Measurements from ENCODE around the gene CFAP61. TPM values are rescaled to one million over a fixed set of nuclear protein-coding genes. Genes with fewer than 3 reads are reported as not detected.

Gene CFAP61
- polyA plus RNA-seq, 3 donors = 2.5 to 6.5 (median 2.8) TPM

DNA sequence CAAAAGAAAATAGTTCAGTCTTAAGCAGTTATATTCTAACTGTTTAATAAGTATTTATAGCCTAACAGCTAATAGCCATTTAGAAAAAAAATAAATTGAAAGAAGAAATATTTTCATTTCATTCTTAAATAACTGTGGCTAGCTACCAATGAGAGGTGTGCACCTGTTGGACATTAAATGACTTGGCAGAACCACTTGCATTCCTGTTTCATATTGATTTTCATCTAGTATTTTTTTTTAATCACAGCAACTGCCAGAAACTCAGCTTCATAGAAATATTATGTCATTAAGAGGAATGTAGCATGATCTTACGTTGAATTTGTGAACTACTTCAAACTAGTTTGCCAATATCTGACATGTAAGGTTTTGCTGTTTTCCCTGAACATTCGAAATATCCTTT lies 25.0 kb upstream of the CFAP61 start:
- DNase-seq = no peak

DNA sequence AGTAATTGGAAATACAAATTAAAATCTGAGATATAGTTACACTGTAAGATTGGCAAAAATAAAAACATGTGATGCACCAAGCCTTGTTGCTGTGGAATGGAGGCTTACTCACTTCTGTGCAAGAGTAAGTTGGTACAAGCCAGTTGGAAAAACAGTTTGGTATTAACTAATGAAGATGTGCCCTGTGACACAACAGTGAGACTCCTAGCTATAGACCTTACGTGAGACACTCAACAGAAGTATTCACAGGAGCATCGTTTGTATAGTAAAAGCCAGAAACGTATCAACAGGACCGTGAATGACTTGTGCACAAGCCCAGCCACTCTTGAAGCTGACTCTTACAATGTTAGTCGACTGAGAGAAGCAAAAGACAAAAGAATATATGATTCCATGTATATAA lies 20.5 kb upstream of the CFAP61 start:
- DNase-seq = no peak

DNA sequence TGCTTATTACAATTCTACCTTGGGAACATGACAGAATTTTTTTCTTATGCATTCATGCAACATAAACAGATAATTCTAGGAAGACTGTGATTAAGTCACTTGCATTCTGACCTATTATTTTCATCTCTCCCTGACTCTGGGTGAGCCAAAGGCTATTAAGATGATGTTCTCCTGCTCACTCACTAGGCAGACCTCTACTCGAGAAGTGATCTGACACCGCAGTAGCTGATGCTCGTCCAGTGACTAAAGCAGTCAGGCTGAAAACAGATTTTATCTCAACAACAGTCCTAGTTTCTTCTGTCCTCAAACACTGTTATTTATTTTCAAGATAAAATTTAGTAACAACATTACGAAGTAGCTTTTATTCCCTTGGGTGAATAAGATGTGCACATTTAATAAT lies 17.8 kb upstream of the CFAP61 start:
- DNase-seq = no peak

DNA sequence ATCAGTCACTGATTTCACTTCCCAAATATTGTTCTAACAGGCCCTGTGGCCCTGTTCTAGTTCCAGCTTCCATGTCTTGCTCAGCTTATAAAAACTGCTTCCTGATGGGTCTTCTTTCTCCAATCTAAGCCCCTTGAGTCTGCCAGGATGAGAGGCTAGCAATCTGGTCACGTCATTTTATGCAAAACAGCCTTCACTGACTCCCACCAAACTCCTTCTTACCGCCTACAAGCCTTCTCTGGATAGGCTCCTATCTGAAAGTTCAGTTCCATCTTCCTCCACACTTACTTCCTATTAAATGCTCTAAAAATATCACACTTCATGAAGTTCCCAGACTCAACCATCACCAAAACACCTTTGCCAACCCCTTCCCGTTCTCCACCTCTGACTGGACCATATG lies 15.6 kb upstream of the CFAP61 start:
- no peak for DNase-seq

DNA sequence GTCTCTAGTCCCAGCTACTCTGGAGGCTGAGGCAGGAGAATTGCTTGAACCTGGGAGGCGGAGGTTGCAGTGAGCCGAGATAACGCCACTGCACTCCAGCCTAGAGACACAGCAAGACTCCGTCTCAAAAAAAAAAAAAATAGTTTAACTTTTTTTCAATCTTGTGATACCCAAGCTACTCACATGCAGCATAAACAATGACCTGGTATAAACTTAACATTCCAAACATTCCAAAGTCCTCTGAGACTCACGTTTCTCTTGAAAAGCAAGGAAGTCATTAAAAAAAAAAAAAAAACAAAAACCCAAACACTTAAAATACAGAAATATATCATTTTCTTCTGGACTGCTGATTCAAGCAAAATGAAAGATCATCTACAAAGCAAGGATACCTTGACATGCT lies 14.4 kb upstream of the CFAP61 start:
- no peak for DNase-seq

DNA sequence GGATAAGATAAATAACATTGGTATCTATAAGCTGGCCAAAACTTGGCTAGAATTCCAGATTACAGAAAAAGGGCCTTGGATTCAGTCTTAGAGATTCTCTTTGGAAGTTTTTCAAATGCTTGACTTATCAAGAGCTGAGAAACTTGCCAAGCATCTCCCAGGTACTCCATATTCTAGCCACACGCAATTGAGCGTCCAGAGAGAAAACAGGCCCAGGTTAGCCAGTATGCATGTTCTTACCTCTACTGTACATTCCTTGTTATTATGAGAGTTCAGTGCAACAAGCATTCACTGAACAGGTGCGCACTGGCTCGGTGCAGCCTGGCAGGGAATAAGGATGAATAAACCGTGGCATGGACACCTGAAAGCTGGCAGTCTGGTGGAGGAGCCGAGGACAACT lies 13.7 kb upstream of the CFAP61 start:
- DNase-seq = no peak

DNA sequence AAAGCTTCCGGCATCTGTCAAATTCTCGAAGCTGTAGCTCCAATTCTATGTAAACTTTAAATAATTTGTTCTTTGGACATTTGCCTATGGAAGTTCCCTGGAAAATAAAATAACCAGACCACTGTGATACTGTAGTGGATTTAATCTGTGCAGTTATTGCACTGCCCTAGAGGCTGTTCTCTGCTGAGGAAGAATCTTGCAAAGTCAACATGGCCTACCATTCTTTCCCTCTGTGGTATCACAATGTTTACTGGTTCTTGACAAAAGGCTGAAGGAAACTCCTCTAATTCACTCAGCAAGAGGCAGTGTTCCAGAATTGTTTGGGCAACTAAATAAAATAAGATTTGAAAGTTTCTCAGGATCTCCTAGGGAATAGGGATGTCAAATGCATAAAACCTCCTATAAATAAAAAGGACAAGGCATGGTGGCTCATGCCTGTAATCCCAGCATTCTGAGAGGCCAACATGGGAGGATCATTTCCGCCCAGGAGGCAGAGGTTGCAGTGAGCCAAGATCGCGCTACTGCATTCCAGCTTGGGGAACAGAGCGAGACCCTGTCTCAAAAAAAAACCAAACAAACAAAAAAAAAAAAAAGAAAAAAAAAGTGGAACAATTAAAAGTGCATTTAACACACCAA lies 12.5 kb upstream of the CFAP61 start:
- DNase-seq = no peak

DNA sequence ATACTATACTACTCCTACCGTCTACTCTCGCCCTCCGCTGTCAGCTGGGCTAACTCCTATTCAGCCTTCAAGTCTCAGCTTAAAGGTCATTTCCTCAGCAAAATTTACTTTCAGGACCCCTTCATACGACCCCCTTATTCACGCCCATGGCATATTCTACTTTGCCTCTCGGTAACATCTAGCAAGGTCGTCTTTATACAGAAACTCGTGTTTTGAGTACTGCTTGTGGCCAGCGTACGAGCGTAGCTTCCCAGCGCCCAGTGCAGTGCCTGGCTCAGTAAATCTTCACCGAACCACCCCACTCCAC lies 612 bp upstream of the CFAP61 start:
- DNase-seq = no peak

DNA sequence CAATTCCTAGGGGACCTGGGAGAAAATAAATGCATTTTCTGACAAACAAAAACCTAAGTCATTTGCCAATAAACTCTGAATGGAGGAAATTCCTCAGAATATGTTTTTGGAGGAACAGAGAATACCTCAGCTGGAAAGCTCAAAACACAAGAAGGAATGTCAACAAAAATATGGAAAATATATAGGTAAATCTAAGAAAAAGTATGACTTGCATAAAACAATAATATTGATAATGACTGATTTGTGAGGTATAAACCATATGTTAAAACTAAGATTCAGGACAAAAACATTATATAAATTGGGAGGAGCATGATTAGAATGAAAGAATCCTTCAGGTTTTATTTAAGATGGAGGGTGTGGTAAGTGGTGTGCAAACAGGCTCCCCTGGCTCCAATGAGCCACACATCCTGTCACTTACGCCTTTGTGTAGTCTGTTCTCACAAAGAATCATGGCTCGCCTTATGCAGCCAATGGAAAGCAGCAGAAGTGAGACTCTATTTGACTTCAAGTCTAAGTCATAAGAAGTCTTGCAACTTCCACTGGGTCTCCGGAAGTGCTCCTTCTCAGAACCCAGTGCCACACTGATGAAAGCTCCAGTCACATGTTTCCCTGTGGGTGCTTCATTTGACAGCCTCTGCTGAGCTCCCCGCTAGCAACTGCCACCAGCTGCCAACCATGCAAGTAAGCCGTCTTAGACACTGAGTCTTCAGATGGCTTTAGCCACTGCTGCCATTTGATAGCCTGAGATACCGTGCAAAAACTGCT lies 8.1 kb downstream of the CFAP61 start:
- DNase-seq = no peak

DNA sequence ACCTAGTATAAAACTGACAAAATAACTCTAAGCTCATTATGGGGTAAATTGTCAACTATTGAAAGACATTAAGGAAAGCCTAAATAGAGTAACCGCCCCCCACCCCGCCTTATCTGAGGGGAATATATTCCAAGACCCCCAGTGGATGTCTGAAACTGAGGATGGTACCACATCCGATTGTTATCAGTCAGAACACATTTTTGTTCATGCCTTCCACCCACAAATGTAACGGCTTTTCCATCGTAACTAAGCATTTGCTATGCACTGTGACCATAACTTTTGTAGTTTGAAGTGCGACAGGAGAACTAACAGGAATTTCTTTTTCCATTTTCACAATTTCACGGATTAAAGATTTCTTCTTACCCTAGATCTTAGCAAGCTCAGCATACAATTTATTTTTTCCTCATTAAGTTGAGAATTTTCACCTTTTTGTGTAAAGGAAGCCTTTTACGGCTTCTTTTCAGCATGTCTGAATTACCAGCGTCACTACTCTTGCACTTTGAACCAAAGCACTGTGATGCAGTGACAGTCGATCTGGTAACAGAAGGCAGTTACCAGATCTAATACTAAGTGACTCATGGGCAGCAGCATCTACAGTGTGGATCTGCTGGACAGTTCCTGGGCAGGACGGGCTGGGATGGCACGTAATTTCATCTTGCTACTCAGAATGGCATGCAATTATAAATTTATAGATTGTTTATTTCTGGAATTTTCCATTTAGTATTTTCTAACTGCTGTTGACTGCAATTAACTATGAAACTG lies 11.8 kb downstream of the CFAP61 start:
- no peak for DNase-seq

DNA sequence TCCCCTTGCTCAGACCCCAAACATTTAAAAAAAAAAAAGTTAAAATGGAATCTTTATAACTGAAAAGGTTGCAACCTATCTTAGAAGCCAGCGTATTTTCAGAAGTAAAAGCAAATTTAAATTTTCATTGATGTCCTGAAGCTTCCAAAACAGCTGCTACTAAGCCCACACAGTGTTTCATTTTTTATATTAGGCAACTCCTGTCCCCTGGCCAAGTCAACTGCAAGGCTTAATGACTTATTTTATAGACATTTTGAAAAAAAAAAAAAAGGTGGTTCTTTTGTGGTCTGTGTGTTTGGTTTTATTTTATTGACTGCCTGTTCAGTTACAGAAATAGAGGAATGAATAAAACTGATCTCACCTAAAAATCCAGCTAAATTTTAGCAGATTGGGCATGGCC lies 13.0 kb downstream of the CFAP61 start:
- DNase-seq = no peak

DNA sequence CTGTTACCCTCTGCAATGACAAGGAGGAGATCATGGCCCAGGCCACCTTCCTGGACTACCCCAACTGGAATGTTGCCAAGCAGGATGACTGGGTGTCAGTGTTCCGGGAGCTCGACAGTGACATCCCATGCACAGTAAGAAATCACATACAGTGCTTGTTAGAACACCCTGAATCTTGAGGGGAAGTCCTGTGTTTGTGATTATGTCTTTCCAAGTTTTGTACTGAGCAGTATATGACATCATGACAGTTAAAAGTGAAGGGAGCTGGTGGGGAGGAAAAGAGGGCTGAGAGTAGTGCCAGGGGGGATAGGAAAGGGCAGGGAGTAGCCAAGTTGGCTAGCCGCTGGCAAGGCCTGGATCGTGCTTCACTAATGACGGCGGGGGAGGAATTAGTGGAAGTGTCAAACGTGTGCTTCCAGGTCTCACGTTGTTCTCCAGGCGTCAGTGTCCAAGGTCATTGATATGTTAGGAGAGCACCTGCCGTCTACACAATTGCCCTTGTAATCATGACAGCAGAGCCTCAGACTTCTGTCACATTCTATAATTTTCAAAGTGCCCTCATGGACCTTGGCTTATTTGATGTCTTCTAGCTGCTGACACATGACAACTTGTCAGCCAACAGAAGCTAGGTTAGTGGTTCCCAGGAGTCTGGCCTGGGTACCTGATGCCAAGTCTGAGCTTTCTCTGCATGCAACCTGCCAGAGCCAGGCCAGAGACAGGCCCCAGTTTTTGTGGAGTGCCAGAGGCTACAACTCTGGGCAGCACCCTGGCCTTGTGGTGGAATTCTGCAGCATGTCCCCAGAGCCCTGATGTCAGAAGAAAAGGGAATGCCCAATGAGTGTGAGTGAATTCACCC lies 18.8 kb downstream of the CFAP61 start:
- no peak for DNase-seq

DNA sequence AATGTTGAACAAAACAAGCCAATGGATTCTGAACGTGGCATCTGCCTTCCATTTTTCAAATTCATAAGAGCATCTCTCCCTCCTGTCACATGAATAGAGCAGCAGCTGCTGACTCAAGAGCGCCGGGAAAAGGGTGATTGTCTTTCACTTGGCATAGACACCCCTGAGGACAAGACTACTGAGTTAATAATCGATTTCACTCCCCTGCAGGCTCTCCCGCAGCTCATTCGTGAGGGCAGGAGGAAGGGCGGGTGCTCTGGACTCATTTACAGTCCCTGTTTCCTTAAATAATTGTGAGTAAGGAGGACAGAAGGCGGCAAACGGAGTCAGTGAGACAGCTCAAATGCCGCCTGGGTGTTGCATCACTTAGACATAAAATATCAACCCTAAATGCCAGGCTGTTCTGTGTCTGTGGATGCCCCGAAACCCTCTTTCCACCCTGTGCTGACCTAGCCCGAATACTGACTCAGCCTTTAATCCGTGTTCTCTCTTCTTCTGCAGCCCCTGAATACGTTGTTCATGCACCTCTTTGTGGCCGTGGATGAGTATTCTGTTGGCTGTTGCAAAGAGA lies 21.6 kb downstream of the CFAP61 start:
- DNase-seq = no peak

DNA sequence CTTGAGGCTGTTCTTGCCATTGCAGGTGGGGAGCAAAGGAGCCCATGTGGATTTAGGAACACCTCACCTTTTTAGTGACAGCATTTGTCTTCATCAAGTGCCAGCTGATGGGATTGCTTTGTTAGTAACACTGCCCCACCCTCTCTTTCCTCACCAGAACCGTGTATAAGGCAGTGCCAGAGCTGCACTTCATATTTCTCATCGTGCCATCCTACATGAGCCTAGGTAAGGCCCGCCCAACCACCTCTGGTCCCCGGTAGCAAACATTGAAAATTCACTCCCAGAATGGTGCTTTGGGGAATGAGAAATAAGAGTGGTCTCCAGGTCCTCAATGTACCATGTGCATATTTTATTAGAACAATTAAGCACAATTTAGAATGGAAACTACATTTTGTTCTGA lies 22.7 kb downstream of the CFAP61 start:
- DNase-seq = no peak

DNA sequence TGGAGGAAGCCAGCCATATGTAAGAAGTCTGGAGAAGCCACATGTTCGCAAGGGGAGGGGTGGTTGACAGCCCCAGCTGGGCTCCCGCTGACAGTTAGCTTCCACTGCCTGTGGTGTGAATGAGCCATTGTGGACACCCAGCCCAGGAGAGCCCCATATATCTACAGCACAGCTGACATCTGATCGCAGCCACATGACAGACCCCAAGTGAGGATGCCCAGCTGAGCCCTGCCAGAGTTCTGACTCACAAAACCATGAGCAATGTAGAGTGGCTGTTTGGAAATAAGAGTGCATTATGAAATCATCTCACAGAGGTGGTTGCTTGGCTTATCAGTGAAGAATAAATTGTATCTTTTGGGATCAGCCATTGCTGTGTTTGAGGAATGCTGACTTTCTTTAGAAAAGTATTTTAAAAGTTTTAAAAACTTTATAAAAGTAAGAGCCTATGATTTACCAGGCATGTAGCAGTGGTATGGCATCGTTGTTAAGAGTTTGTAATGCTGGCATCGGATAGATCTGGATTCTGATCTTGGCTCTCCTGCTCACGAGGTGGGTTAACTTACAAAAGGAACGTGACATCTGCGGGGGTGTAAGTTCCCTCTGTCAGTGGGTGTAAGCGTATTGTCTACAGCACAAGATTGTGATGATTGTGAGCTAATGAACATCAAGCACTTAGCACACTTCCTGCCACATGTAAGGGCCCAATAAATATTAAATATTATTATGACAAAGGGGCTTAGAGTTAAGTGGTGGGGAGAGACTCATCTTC lies 24.1 kb downstream of the CFAP61 start:
- DNase-seq = no peak

DNA sequence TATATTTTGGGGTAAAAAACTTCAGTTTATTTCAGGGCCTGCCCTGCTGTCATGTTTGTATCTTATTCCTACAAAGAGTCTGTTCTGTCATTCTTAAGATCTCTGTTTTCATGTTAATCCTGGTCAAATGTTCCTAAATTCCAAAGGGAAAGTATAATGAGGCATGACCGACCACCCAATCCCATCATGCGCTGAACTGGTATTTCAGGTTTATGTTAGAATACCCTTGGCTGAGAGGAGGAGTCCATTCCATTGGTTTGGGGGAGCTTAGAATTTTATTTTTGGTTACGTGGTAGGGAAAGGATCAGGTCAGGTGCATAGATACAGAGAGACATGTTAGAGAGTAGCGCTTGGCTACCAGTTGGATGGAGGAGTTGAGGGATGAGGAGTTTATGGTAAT lies 25.7 kb downstream of the CFAP61 start:
- DNase-seq = peak; percentile 48

DNA sequence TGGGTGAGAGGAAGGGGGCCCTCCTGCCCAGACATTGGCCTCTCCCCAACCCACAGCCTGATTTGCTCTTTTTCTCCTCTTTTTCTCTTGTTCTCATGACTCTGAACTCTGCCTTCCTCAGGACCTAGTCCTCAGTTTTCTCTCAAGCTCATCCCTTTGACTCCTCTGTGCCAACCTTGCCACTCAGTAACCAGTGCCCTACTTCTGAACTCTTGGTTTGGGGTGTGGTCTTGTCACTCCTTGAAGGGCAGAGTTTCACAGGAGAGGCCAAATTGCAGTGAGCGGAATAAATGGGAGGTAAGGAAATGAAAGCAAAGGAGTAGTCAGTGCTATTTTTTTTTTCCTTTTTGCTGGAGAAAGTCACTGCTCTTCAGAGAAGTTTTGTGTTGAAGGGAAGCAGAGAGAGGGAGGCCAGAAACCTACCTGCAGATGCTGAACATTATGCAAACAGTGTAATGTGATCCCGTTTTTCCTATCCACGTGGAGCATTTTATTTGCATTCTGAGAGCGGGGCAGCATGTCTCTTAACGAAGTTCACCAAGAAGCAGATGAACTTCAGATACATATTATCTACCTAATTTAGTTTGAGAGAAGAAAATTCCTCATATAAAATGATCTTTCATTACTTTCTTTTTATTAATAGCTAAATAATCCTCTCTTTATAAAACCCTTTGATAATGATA lies 26.9 kb downstream of the CFAP61 start:
- DNase-seq = peak; percentile 10

DNA sequence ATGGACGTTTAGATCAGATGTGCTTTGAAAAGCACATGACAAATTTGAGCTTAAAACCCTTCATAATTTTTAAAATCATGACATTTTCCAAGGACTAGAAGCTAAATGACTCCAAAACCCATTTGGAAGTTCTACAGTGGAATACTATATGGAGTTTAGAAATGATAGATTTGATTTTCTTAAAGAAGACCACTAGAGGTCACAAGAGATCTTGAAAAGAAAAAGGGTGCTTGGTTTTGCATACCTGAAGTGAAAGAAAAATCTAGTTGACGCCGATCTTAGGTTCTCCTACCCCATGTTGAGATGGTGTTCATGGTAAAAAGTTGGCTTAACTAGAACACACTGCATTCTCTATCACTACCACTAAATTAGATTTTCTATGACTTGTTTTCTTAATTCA lies 31.5 kb downstream of the CFAP61 start:
- peak; percentile 33 for DNase-seq

DNA sequence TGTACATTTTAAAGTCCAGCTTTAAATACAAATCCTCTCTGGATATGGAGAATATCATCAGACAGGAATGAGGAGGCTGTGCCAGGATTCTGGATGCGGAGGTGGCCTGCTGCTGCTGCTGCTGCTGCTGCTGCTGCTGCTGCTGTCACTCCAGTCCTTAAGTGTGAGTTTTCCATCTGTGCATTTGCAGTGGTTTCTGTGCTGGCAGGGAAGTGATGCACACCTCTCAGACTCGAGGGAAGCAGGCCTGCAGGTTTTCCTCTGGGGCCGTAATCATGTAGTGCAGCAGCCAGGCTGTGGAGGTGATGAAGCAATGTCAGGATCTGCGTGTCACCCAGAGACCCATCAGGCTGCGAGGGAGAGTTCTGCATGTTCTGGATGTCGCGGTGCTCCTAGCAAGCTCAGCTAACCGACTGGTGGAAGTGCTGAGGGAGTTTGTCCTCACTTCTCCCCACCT lies 32.0 kb downstream of the CFAP61 start:
- no peak for DNase-seq

DNA sequence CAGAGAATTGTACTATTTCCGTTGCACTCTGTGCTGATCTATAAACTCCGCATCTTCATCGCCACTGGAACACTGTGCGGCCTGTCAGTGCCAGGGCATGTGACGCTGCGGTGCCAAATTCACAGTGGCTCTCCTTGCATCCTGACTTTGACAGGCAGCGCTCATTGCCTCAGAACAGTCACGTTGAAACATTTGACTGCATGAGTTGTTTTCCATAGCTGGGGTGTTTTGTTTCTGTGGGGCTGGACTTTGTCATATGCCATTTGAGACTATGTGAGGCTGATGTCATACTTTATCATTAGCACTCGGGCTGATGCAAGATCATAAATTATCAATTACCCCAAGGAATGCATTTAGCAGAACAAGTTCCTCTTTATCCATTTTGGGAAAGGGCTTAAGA lies 32.7 kb downstream of the CFAP61 start:
- no peak for DNase-seq

DNA sequence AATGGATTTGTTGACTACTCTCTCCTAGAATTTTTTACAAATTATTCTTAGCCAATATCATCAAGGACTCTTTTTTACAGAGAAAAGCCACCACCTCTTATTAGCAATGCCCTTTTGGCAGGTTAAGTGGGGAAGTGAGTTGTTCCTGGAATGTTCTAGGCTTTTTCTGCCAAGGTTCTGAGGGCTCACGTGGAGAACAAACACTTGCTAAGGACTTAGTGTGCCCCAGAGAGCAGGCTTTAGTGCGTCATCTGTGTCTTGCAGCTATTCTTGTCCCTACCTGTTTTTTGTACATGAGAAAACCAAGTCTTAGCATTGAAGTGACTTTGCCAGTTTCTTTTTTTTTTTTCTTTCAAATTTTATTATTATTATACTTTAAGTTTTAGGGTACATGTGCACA lies 33.5 kb downstream of the CFAP61 start:
- DNase-seq = no peak

Measured in renal pelvis (tissue), 4 donors.